Measurements from ENCODE around the gene ARHGAP6.

ARHGAP6 gene

GRCh38 chrX:11566789-11567188 is 98.9 kb downstream of the ARHGAP6 start:
- no peak overlapping the region for H3K18ac ChIP-seq (ENCODE audit: low read length)
- no peak overlapping the region for H3K14ac ChIP-seq (ENCODE audit: low read length)

GRCh38 chrX:11566173-11566572 is 99.5 kb downstream of the ARHGAP6 start:
- no peak overlapping the region for H2BK12ac ChIP-seq (ENCODE audit: low read length)
- no peak overlapping the region for H2AK5ac ChIP-seq (ENCODE audit: low read depth, low read length)
- H3K36me3 ChIP-seq (replicated peaks in 1 of 2; ENCODE audit: control insufficient read depth in 2 of 2, insufficient read depth in 2 of 2, low read length in 2 of 2), result no peaks in the 10 kb centered on the region
- no peaks in the 10 kb centered on the region for H3K27me3 ChIP-seq (ENCODE audit: control insufficient read depth in 3 of 3, insufficient read depth in 3 of 3, low read depth in 1 of 3, low read length in 3 of 3)
- no peak overlapping the region for H3K4ac ChIP-seq (ENCODE audit: low read length)
- H3K9me3 ChIP-seq (replicated peaks in 1 of 2; ENCODE audit: control insufficient read depth in 2 of 2, insufficient read depth in 1 of 2, low read depth in 1 of 2, low read length in 2 of 2), result no peaks in the 10 kb centered on the region
- H3K14ac ChIP-seq (ENCODE audit: low read length), result no peak overlapping the region
- H3K18ac ChIP-seq (ENCODE audit: low read length), result no peak overlapping the region
- H4K91ac ChIP-seq (ENCODE audit: low read depth, low read length, poor library complexity), result no peak overlapping the region
- no peak overlapping the region for H3K23ac ChIP-seq (ENCODE audit: low read depth, low read length, poor library complexity)
- H3K27ac ChIP-seq (replicated peaks; ENCODE audit: low read length), result no peak overlapping the region
- H3K79me1 ChIP-seq (ENCODE audit: low read depth, low read length), result no peaks in the 10 kb centered on the region
- H4K8ac ChIP-seq (ENCODE audit: low read depth, low read length), result no peak overlapping the region
- H3K4me3 ChIP-seq (ENCODE audit: low read length in 2 of 2), result no peak overlapping the region
- no peak overlapping the region for H3K9ac ChIP-seq (ENCODE audit: low read depth, low read length, poor library complexity)
- H3K4me2 ChIP-seq (ENCODE audit: insufficient read depth, low read length, poor library complexity, severe bottlenecking), result no peak overlapping the region
- no peak overlapping the region for H2BK5ac ChIP-seq (ENCODE audit: low read length)
- H2AFZ ChIP-seq (ENCODE audit: low read length), result no peak overlapping the region
- H2BK15ac ChIP-seq (ENCODE audit: low read length), result no peak overlapping the region
- peaks cover 0 to 2% of the 10 kb centered on the region in 2 donors for H3K4me1 ChIP-seq (ENCODE audit: control insufficient read depth in 2 of 2, insufficient read depth in 1 of 2, low read depth in 1 of 2, low read length in 2 of 2)
- no peak overlapping the region for H2BK120ac ChIP-seq (ENCODE audit: low read depth, low read length)
- no peak for DNase-seq (ENCODE audit: low spot score)

More at GRCh38 chrX:11566789-11567188, 98.9 kb downstream of the ARHGAP6 start:
- Histone ChIP-seq H3K4me2 (ENCODE audit: insufficient read depth, low read length, poor library complexity, severe bottlenecking) (no peak overlapping the region), H3K79me1 (ENCODE audit: low read depth, low read length) (no peaks in the 10 kb centered on the region), H2BK120ac (ENCODE audit: low read depth, low read length) (no peak overlapping the region), H3K4me1 (ENCODE audit: control insufficient read depth in 2 of 2, insufficient read depth in 1 of 2, low read depth in 1 of 2, low read length in 2 of 2) (peaks cover 0 to 2% of the 10 kb centered on the region in 2 donors), H2BK5ac (ENCODE audit: low read length) (no peak overlapping the region), H4K8ac (ENCODE audit: low read depth, low read length) (no peak overlapping the region), H3K27me3 (ENCODE audit: control insufficient read depth in 3 of 3, insufficient read depth in 3 of 3, low read depth in 1 of 3, low read length in 3 of 3) (no peaks in the 10 kb centered on the region), H2AFZ (ENCODE audit: low read length) (no peak overlapping the region), H3K9ac (ENCODE audit: low read depth, low read length, poor library complexity) (no peak overlapping the region), H4K91ac (ENCODE audit: low read depth, low read length, poor library complexity) (no peak overlapping the region), H3K4me3 (ENCODE audit: low read length in 2 of 2) (no peak overlapping the region), H3K23ac (ENCODE audit: low read depth, low read length, poor library complexity) (no peak overlapping the region), H3K36me3 (replicated peaks in 1 of 2; ENCODE audit: control insufficient read depth in 2 of 2, insufficient read depth in 2 of 2, low read length in 2 of 2) (no peaks in the 10 kb centered on the region), H2AK5ac (ENCODE audit: low read depth, low read length) (no peak overlapping the region), H3K4ac (ENCODE audit: low read length) (no peak overlapping the region), H2BK15ac (ENCODE audit: low read length) (no peak overlapping the region), H3K27ac (replicated peaks; ENCODE audit: low read length) (no peak overlapping the region), H3K9me3 (replicated peaks in 1 of 2; ENCODE audit: control insufficient read depth in 2 of 2, insufficient read depth in 1 of 2, low read depth in 1 of 2, low read length in 2 of 2) (no peaks in the 10 kb centered on the region), H2BK12ac (ENCODE audit: low read length) (no peak overlapping the region)
- WGBS, 2 donors (ENCODE audit: extremely low coverage in 2 of 2, insufficient read length in 2 of 2, insufficient replicate concordance in 1 of 2), result no CpG with 5 or more reads among the region's 2 CpGs
- DNase-seq (ENCODE audit: low spot score), result no peak

GRCh38 chrX:11564546-11564945 is 101.2 kb downstream of the ARHGAP6 start:
- no peak for DNase-seq (ENCODE audit: low spot score)
- Histone ChIP-seq H2BK15ac (ENCODE audit: low read length) (no peak overlapping the region), H3K9me3 (replicated peaks in 1 of 2; ENCODE audit: control insufficient read depth in 2 of 2, insufficient read depth in 1 of 2, low read depth in 1 of 2, low read length in 2 of 2) (no peaks in the 10 kb centered on the region), H3K18ac (ENCODE audit: low read length) (no peak overlapping the region), H3K14ac (ENCODE audit: low read length) (no peak overlapping the region), H2BK12ac (ENCODE audit: low read length) (no peak overlapping the region), H2AK5ac (ENCODE audit: low read depth, low read length) (no peak overlapping the region), H3K4me1 (ENCODE audit: control insufficient read depth in 2 of 2, insufficient read depth in 1 of 2, low read depth in 1 of 2, low read length in 2 of 2) (peaks cover 0 to 2% of the 10 kb centered on the region in 2 donors), H3K27ac (replicated peaks; ENCODE audit: low read length) (no peak overlapping the region), H3K23ac (ENCODE audit: low read depth, low read length, poor library complexity) (no peak overlapping the region), H3K4me3 (ENCODE audit: low read length in 2 of 2) (no peak overlapping the region), H2BK5ac (ENCODE audit: low read length) (no peak overlapping the region), H3K27me3 (ENCODE audit: control insufficient read depth in 3 of 3, insufficient read depth in 3 of 3, low read depth in 1 of 3, low read length in 3 of 3) (no peaks in the 10 kb centered on the region), H3K9ac (ENCODE audit: low read depth, low read length, poor library complexity) (no peak overlapping the region), H4K8ac (ENCODE audit: low read depth, low read length) (no peak overlapping the region), H3K79me1 (ENCODE audit: low read depth, low read length) (no peaks in the 10 kb centered on the region), H3K4ac (ENCODE audit: low read length) (no peak overlapping the region), H2AFZ (ENCODE audit: low read length) (no peak overlapping the region), H2BK120ac (ENCODE audit: low read depth, low read length) (no peak overlapping the region), H3K36me3 (replicated peaks in 1 of 2; ENCODE audit: control insufficient read depth in 2 of 2, insufficient read depth in 2 of 2, low read length in 2 of 2) (no peaks in the 10 kb centered on the region), H3K4me2 (ENCODE audit: insufficient read depth, low read length, poor library complexity, severe bottlenecking) (no peak overlapping the region), H4K91ac (ENCODE audit: low read depth, low read length, poor library complexity) (no peak overlapping the region)
- whole genome bisulfite sequencing, 2 donors (ENCODE audit: extremely low coverage in 2 of 2, insufficient read length in 2 of 2, insufficient replicate concordance in 1 of 2), result no CpG with 5 or more reads among the region's 1 CpG

GRCh38 chrX:11562570-11562969 is 103.2 kb downstream of the ARHGAP6 start:
- Histone ChIP-seq H4K8ac (ENCODE audit: low read depth, low read length) (no peak overlapping the region), H3K9me3 (replicated peaks in 1 of 2; ENCODE audit: control insufficient read depth in 2 of 2, insufficient read depth in 1 of 2, low read depth in 1 of 2, low read length in 2 of 2) (no peaks in the 10 kb centered on the region), H2BK120ac (ENCODE audit: low read depth, low read length) (no peak overlapping the region), H3K4me2 (ENCODE audit: insufficient read depth, low read length, poor library complexity, severe bottlenecking) (no peak overlapping the region), H3K79me1 (ENCODE audit: low read depth, low read length) (no peaks in the 10 kb centered on the region), H2BK12ac (ENCODE audit: low read length) (no peak overlapping the region), H3K27ac (replicated peaks; ENCODE audit: low read length) (no peak overlapping the region), H3K14ac (ENCODE audit: low read length) (no peak overlapping the region), H3K4me3 (ENCODE audit: low read length in 2 of 2) (no peak overlapping the region), H3K23ac (ENCODE audit: low read depth, low read length, poor library complexity) (no peak overlapping the region), H2BK5ac (ENCODE audit: low read length) (no peak overlapping the region), H3K4ac (ENCODE audit: low read length) (no peak overlapping the region), H3K27me3 (ENCODE audit: control insufficient read depth in 3 of 3, insufficient read depth in 3 of 3, low read depth in 1 of 3, low read length in 3 of 3) (no peaks in the 10 kb centered on the region), H4K91ac (ENCODE audit: low read depth, low read length, poor library complexity) (no peak overlapping the region), H2AK5ac (ENCODE audit: low read depth, low read length) (no peak overlapping the region), H2BK15ac (ENCODE audit: low read length) (no peak overlapping the region), H3K18ac (ENCODE audit: low read length) (no peak overlapping the region), H2AFZ (ENCODE audit: low read length) (no peak overlapping the region), H3K4me1 (ENCODE audit: control insufficient read depth in 2 of 2, insufficient read depth in 1 of 2, low read depth in 1 of 2, low read length in 2 of 2) (peaks cover 0 to 2% of the 10 kb centered on the region in 2 donors), H3K9ac (ENCODE audit: low read depth, low read length, poor library complexity) (no peak overlapping the region), H3K36me3 (replicated peaks in 1 of 2; ENCODE audit: control insufficient read depth in 2 of 2, insufficient read depth in 2 of 2, low read length in 2 of 2) (no peaks in the 10 kb centered on the region)
- no peak for DNase-seq (ENCODE audit: low spot score)
- no CpG with 5 or more reads among the region's 2 CpGs for WGBS, 2 donors (ENCODE audit: extremely low coverage in 2 of 2, insufficient read length in 2 of 2, insufficient replicate concordance in 1 of 2)
